ENCODE data around the gene SORL1.
"Not testable (repeated sequence)": the region's sequence is repeated elsewhere in the genome, so short reads cannot be mapped to it uniquely, and the experiment has no call there.

GRCh38 chr11:121637587-121637986 lies 185.5 kb downstream of the SORL1 start:
- TF ChIP-seq CTCF, POLR2A (IDR thresholded peaks at IDR 0.05): not testable (repeated sequence)

Measured in testis (tissue), 2 donors.